Testis (tissue), 3 donors: ENCODE data around the gene PAWR. TPM values are rescaled to one million over a fixed set of nuclear protein-coding genes. Genes with fewer than 3 reads are reported as not detected.
A peak's percentile ranks its signal among the peaks of the same experiment; 100 is the strongest.

Experiments used
- DNase-seq: peaks from one replicate; pipeline ENCODE4 v3.0.0-alpha.2; 2019
- H3K27ac ChIP-seq, 2 donors: fragments of 200-600 bp; sonication (generic); one replicate each; pipeline ENCODE4 v1.5.1; 2019
- H3K27me3 ChIP-seq: fragments of 200-600 bp; sonication (generic); one replicate; pipeline ENCODE4 v1.5.1; 2019
- H3K36me3 ChIP-seq: fragments of 200-600 bp; sonication (generic); one replicate; pipeline ENCODE4 v1.5.1; 2017; ENCODE audit warnings: low read depth; ENCODE audit errors: missing control alignments
- H3K4me1 ChIP-seq: fragments of 200-600 bp; sonication (generic); one replicate; pipeline ENCODE4 v1.5.1; 2019
- H3K4me3 ChIP-seq, 2 donors: fragments of 200-600 bp; sonication (generic); one replicate each; pipeline ENCODE4 v1.5.1; 2017 to 2019
- H3K9me3 ChIP-seq: fragments of 200-600 bp; sonication (generic); one replicate; pipeline ENCODE4 v1.5.1; 2017
- POLR2A ChIP-seq: fragments of 450-650 bp; IDR thresholded peaks from one replicate; pipeline ENCODE4 v1.6.1; 2017; ENCODE audit warnings: antibody characterized with exemption, mild to moderate bottlenecking, moderate library complexity
- WGBS, 2 donors: methylation state at CpG; one replicate each; pipeline ENCODE4 v1.1.5; 2018; 5-methylcytosine and 5-hydroxymethylcytosine counted together
- intact Hi-C: fragments of 100-400 bp; cut with DNase I; formaldehyde crosslinking; loops from one replicate; pipeline ENCODE4 v1.15.1; 2023; ENCODE audit warnings: low total_unique reads
- polyA plus RNA-seq: library from polyadenylated mRNA; stranded (reverse); fragments of 350-450 nt; fragmentation: Illumina TruSeq; extraction: RNeasy Lipid Tissue Mini Kit (QIAGEN cat#74804); gene quantifications from one replicate; pipeline ENCODE4 v1.2.3, GENCODE V29; 2014; ENCODE audit warnings: low read depth, low replicate concordance; ENCODE audit not compliant: insufficient read depth
- total RNA-seq, 2 donors: library from RNA; depleted of rRNA; stranded (reverse); fragments of >200 nt; gene quantifications; one replicate each; pipeline ENCODE4 v1.2.3, GENCODE V29; 2016
- TF ChIP-seq, protein P1 (sequence below), 3 experiments: fragments of 450-650 bp in 2 of 3; fragments of 200-600 bp in 1 of 3; sonication (generic) in 1 of 3; IDR thresholded peaks; one replicate each; pipeline ENCODE4 v1.5.1; 2016 to 2019; ENCODE audit warnings: antibody characterized with exemption in 3 of 3, mild to moderate bottlenecking in 2 of 3, moderate library complexity in 1 of 3

Gene PAWR
- total and polyA plus RNA-seq, 3 donors from 2014 or later = 37.2 to 59.2 (median 50.2) TPM

DNA sequence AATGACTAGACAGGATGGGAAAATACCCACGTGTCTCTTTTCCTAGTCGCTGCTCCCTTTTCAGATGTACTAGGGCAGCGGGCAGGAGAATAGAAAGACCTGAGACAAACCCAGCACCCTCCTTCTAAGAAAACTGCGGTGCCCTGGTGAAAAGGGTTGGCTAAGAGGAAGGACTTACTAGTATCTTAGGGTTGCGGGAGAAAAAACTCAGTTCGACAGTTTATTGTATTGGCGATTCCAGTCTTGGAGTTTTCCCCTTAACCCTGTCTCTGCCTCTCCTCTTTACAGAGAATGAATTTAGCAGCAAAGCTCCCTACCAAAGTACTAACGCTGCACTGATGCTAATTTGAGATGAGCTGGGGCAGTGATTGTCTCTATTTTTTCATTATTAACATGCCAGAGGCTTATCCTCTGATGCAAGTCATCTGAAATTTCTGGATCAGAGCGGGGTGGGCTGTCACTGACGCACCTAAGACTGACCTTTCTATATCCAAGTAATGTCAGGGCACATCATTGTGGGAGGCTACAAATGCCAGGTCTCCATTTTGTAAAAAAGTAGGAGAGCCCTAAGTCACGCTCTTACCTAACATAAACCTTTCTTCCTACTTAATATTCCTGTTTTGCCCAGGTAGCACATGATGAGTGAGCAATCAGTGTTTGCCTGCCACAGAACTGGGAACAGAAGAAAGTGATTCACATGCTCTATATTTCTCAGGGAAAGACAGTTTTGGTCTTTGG lies 916 bp upstream of the PAWR start:
- H3K27me3 ChIP-seq = no peaks in the 10 kb centered on the region
- 15 to 21% methylated on average over 11 of the region's 11 CpGs for WGBS, 2 donors
- no peaks in the 10 kb centered on the region for H3K9me3 ChIP-seq
- intact Hi-C loops = loop anchor here (5.0 to 10.0 kb wide), 2 partner anchors 137 to 241 kb away; no protein-coding TSS in a partner anchor
- peaks cover 7% of the 10 kb centered on the region for H3K4me1 ChIP-seq
- DNase-seq = no peak
- H3K36me3 ChIP-seq = no peaks in the 10 kb centered on the region
- TF ChIP-seq, protein P1, sequence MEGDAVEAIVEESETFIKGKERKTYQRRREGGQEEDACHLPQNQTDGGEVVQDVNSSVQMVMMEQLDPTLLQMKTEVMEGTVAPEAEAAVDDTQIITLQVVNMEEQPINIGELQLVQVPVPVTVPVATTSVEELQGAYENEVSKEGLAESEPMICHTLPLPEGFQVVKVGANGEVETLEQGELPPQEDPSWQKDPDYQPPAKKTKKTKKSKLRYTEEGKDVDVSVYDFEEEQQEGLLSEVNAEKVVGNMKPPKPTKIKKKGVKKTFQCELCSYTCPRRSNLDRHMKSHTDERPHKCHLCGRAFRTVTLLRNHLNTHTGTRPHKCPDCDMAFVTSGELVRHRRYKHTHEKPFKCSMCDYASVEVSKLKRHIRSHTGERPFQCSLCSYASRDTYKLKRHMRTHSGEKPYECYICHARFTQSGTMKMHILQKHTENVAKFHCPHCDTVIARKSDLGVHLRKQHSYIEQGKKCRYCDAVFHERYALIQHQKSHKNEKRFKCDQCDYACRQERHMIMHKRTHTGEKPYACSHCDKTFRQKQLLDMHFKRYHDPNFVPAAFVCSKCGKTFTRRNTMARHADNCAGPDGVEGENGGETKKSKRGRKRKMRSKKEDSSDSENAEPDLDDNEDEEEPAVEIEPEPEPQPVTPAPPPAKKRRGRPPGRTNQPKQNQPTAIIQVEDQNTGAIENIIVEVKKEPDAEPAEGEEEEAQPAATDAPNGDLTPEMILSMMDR (IDR thresholded peaks at IDR 0.05) = no peak
- TF ChIP-seq POLR2A = no peak
- peak overlapping the region; percentile 80 to 97 for H3K27ac ChIP-seq
- H3K4me3 ChIP-seq = peak overlapping the region; percentile 84 to 99

DNA sequence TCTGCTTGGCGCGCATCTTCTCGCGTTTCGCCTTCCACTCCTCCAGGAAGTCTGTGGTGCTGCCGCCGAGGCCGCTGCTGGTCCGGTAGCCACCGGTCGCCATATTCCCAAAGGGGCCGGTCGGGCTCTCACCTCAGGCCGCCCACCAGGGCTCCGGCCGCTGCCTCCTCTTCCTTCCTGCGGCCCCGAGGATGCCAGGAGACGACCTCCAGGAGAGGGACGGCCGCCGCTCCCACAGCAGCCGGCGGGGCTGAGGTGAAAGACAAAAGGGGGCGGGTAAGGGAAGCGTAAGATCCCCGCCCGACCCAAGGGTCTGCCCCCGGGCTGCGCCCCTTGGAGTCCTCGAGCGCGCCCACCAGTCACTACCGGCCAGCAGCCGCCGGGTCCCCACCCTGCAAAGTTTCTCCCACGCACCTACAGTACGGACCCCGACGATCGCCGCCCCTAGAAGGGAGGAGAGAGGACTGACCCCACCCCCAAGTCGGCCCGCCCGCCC lies 574 bp downstream of the PAWR start:
- Histone ChIP-seq H3K9me3 (no peaks in the 10 kb centered on the region), H3K27me3 (no peaks in the 10 kb centered on the region), H3K4me1 (peaks cover 7% of the 10 kb centered on the region), H3K36me3 (no peaks in the 10 kb centered on the region), H3K4me3 (peak overlapping the region; percentile 84 to 99), H3K27ac (peak overlapping the region; percentile 96 to 97)
- WGBS, 2 donors = 0% methylated on average over 18 to 31 of the region's 45 CpGs
- peak; percentile 80 for DNase-seq
- TF ChIP-seq, protein P1 (IDR thresholded peaks at IDR 0.05) = no peak
- TF ChIP-seq POLR2A = no peak
- intact Hi-C loops = loop anchor here (5.0 to 10.0 kb wide), 2 partner anchors 135 to 242 kb away; no protein-coding TSS in a partner anchor

DNA sequence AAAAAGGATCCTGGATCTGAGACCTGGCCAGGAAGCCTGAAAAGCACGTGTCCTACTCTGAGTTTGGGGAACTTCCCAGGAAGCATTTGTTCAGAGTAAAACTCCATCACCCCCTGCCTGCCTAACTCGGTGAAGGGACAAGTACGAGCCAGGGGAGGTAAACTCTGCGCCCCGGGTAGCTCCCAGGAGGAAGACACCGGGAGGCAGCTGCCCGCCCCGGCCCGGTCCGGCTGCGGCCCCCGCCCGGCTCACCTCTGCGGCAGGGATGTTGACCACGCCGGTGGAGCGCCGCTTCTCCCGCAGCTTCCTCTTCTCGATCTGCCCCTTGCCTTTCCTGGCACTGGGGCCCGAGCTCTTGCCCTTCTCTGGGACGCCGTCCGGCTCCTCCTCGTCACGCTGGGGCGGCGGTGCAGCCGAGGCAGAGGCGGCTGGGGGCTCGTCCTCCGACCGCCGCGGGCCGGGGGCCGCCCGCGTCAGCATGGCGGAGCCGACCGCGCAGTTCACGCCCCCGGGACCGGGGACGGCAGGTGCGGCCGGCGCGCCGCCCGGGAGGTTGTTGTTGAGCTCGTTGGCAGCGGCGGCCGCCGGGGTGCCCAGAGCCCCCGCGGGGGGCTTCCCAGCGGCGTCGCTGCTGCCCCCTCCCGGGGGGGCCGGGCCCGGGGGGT lies 1.2 kb downstream of the PAWR start:
- intact Hi-C loops = loop anchor here (5.0 to 10.0 kb wide), 2 partner anchors 135 to 243 kb away; no protein-coding TSS in a partner anchor
- TF ChIP-seq, protein P1 (IDR thresholded peaks at IDR 0.05) = no peak
- Histone ChIP-seq H3K4me1 (peaks cover 7% of the 10 kb centered on the region), H3K27me3 (no peaks in the 10 kb centered on the region), H3K4me3 (peak overlapping the region; percentile 84 to 99), H3K9me3 (no peaks in the 10 kb centered on the region), H3K36me3 (no peaks in the 10 kb centered on the region), H3K27ac (peak overlapping the region; percentile 96 to 97)
- DNase-seq = peak; percentile 72
- 0% methylated on average over 7 to 30 of the region's 66 CpGs for WGBS, 2 donors

DNA sequence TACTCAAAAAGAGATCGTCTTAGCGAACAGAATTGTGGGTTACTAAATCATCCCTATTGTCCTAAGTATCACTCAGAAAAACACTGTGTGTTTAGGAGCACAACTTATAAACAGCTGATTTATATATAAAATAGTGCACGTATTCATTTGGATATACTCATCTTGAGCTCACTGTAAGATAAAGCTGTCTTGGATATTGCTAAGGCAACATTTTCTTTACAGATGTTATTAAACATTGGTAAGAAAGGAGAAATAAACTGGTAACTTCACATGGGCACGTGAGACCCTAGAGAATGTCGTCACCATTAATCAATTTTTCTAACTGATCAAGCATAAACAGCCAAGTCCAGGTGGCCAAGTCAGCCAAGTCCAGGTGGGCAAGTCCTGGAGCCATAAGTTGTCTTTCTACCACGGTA lies 1.7 kb downstream of the PAWR start:
- H3K4me3 ChIP-seq = peak overlapping the region; percentile 84 to 99
- intact Hi-C loops = no loop called here

More for the DNA sequence above, 1.7 kb downstream of the PAWR start:
- H3K27ac ChIP-seq = peak overlapping the region; percentile 96 to 97
- no peaks in the 10 kb centered on the region for H3K27me3 ChIP-seq
- no peaks in the 10 kb centered on the region for H3K9me3 ChIP-seq
- peaks cover 7% of the 10 kb centered on the region for H3K4me1 ChIP-seq
- no peak for DNase-seq
- H3K36me3 ChIP-seq = no peaks in the 10 kb centered on the region
- 1% methylated on average over 6 of the region's 6 CpGs for WGBS, 2 donors
- TF ChIP-seq, protein P1 (IDR thresholded peaks at IDR 0.05) = no peak
- TF ChIP-seq POLR2A = no peak
